Ureter (tissue), 1 donor: ENCODE data around the gene CDK4. TPM values are rescaled to one million over a fixed set of nuclear protein-coding genes. Genes with fewer than 3 reads are reported as not detected.
"Not testable (repeated sequence)": the region's sequence is repeated elsewhere in the genome, so short reads cannot be mapped to it uniquely, and the experiment has no call there.

Source experiments
- DNase-seq: peaks from one replicate; pipeline ENCODE4 v3.0.0-alpha.2; 2020; ENCODE audit warnings: low spot score
- total RNA-seq: library from RNA; stranded (reverse); gene quantifications from one replicate; pipeline ENCODE4 v1.2.4, GENCODE V29; 2023
- donor health status: DM: yes; HTN: yes; CAD: no.

The CDK4 gene
- total RNA-seq, 1 donor from 2014 or later = 86.5 TPM

DNA sequence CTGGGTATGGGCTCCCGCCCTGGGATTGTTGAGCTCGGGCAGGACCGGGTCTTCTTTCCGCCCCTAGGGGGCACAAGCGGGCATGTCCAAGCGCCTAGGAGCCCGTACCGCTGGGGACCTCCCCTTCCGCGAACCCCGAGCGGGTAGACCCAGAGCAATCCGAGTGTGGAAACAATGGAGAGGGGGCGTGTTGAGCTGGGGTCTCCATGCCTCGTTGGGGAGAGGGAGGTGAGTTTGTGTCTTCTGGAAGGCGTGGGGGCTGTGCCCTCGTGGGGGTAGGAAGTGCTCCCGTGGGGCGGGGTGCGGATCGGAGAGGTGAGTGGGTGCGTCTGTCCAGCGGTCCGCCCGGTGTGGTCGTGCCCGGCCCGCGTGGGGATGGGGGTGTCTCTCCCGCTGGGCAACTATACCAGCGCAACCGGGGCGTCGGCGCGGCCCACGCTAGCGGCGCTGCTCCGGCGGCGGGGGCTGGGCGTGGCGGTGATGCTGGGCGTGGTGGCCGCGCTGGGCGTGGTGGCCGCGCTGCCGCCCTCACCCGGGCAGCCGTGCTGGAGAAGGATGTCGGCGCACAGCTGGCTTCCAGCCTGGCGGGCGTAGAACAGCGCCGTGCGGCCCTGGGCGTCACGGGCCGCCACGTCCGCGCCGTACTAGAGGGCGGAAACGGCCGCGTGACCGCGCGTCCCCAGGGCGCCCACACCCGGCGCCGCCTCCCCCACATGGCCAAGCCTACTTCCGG is 25.8 kb downstream of the CDK4 start:
- DNase-seq = peak; percentile 81

DNA sequence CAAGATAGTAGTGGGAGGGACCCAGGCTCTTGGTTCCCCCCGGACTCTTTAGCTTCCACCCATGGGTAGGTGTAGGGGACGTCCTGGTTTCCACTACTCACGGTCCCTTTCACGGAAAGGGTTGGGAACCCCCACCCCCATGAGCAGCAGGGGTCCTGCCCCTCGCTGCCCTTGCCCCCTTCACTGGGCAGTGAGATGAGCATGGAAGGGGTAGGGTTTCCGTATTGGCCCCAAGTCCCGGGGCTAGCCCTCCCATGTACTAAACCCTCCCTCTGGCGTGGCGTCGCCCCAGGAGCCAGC is 26.3 kb downstream of the CDK4 start:
- no peak for DNase-seq

DNA sequence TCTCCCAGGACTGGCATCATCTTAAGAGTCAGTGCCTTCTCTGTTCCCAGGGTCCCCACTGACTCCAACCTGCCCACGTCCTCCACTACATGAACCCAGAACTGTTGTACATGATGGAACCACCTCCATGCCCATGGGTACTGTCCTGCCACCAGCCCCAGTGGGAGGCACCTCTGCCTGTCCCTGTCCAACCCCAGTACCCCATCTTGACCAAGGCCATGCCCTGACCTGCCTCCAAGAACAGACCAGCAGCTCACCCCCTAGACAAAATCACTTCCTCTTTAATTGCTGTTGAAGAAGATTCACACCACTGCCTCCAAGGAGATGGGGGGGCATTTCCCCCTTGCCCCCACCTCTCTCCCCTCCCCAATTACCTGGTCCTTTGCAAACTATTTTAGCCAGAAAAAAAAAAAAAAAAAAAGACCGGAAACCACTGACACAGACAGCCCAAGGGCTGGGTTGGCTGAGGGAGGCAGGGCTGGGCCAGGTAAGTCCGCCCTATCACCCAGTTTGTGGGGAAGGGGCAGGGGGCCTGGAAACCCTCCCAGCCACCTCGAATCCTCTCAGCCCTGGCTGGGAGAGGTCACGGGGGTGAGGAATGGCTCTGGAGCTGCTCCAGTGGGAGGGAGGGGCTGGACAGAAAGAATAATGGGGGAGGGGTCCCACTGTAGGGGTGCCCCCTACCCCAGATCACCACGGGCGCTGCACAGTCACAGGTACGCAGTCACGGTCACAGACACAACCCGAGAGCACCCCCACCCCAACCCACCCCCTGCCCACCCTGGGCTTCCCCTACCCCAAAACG is 27.0 kb downstream of the CDK4 start:
- no peak for DNase-seq

DNA sequence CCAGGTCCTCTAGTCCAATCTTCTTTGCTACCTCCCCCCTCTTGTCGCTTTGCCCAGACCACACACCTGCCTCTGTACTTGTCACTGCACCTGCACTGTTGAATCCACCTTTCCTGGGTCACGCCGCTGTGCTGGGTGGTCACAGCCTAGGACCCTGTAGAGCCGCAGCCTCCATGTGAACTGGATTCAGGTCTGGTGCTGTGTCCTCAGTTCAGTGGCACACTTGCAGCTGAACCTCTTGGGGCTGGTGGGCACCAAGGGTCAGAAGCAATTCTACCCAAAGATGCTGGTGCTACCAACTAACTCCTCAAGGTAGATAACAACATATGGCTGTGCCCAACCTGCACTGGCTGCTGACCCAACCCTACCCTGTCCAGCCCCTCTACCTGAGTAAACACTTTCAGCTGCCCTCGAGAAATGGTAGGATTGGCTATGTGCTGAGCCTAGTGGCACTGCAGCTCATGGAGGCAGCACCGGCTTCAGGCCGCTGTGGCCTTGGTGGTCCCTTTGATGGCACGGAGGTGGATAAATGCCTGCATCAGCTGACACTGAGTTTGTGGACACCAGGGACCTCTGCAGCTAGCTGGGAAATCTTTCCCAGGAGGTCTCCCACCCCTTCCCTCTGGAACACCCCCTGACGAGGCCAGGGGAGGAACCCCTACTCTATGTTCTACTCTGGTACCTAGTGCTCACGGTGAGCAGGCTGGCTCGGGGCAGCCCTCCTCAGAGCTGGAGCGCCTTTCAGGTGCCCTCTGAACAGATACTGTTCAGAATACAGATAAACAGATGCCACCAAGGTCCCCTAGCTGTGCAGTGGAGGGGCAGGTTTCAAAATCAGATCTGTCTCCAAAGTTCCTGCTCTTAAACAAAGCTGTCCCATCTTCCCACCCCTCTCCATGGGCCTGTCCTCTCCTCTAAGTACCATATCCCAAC is 27.8 kb downstream of the CDK4 start:
- no peak for DNase-seq

DNA sequence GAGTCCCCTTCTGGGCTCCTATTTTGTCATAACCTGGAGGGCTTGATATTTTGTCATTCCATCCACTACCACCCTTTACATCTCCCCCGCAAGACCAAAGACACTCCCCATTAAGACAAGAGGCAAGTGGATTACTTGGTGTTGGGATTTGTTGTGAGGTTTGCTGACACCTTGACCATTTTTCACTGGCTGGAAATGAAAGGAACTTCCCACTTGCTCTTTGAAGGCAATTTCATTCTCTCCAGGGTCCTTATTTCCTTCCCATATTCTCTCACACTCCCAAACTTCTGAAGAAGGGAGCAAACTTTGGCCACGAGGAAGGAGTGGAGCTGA is 28.5 kb downstream of the CDK4 start:
- no peak for DNase-seq

DNA sequence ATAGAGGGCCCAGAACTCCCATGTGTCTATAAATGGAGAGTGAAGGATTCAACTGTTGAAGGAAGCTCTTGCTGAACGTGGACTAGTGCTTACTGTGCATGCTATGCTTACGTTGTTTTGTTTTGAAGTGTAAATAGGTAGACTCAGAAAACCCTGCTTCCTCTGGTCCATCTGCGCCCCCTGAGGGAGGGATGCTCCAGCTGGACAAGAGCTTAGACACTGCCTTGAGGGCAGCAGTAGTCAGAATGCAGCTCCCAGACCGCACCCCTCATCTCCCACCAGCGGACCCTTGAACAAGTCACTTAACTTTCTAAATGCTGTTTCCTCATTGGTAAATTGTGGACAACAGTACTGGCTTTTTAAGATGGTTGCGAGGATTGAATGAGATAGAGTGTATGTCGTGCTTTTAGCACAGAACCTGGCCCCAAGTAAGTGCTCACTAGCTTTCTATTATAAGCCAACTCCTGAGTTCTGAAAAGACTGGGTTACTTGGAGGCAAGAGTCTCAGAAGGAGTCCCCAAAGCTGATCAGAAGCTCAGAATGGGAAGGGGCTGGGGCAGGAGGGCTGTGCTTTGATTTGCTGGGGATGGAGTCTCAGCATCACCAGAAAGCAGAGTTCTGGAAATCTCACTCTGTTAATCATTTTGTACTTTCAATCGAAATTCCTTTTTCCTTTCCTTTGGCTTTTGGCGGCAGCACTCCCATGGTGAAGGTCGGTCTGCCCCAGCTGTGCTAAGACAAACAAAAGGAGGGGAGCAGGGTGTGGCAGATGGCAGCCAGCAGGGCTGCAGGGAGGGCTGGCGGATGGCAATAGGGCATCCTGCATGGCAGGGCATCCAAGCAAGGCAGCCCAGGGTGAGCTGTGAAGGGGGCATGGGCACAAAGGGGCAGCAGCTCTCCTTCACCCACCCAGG is 29.1 kb downstream of the CDK4 start:
- DNase-seq = no peak

DNA sequence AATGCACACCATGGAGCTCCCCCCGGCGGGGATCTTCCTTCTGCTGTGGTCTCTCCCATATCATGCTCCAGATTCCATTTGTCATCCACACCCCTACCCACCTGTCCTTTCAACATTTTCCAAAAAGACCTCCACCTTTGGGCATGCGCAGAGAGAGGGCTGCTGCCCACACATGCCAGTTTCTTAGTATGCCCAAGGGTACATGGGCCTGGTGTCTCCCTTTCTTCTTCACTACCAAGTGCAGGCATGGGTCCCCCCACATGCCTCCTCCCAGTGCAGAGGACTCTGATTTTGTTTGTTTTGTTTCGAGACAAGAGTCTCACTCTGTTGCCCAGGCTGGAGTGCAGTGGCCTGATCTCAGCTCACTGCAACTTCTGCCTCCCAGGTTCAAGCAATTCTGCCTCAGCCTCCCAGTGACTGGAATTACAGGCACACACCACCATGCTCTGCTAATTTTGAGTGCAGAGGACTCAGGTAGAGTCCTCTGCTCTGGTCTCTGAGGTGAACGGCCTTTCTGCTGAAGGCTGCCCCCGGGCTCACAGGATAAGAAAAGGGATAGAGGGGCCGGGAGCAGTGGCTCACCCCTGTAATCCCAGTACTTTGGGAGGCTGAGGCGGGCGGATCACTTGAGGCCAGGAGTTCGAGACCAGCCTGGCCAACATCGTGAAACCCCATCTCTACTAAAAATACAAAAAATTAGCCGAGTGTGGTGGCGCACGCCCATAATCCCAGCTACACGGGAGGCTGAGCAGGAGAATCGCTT is 30.1 kb downstream of the CDK4 start:
- DNase-seq = not testable (repeated sequence)

DNA sequence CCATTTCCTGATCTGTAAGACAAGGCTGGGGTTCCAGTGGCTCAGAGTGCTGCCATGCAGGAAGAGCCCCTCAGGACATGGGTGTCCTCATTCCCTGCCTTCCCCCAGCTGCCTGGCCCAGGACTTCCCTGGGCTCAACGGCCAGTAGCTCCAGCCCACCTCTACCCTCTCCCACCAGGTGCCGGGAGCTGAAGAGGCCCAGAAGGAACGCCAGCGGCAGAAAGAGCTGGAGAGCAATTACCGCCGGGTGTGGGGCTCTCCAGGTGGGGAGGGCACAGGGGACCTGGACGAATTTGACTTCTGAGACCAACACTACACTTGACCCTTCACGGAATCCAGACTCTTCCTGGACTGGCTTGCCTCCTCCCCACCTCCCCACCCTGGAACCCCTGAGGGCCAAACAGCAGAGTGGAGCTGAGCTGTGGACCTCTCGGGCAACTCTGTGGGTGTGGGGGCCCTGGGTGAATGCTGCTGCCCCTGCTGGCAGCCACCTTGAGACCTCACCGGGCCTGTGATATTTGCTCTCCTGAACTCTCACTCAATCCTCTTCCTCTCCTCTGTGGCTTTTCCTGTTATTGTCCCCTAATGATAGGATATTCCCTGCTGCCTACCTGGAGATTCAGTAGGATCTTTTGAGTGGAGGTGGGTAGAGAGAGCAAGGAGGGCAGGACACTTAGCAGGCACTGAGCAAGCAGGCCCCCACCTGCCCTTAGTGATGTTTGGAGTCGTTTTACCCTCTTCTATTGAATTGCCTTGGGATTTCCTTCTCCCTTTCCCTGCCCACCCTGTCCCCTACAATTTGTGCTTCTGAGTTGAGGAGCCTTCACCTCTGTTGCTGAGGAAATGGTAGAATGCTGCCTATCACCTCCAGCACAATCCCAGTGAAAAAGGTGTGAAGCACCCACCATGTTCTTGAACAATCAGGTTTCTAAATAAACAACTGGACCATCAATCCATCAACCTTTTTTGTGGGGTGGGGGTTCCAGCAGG is 31.2 kb downstream of the CDK4 start:
- DNase-seq = no peak

DNA sequence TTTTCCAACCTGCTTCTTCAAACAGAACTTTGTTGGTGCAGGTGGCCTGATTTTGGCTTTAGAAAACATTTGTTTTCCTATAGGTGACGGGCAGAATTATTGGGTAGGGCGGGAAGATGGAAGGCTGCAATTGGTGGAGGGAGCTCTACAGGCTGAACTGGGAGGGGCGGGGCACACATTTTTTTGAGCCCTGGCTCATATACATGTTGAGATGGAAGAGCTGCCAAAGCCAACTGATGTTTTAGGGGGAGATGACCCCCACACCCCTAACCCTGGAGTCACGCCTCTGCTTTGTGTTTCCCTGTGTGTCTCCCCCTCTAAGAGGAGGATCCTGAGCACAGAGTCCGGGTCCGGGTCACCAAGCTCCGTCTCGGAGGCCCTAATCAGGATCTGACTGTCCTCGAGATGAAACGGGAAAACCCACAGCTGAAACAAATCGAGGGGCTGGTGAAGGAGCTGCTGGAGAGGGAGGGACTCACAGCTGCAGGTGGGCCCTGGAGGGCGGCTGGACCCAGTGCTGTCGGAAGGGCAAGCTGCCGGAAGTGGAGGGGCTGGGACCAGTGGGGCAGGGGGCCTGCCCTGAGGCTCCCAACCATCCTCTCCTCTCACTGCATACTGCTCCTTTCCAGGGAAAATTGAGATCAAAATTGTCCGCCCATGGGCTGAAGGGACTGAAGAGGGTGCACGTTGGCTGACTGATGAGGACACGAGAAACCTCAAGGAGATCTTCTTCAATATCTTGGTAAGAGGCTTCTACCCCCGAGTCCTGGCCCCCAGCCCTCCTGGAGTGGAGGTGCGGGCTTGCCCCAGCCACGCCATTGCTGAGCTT is 32.1 kb downstream of the CDK4 start:
- DNase-seq = no peak

DNA sequence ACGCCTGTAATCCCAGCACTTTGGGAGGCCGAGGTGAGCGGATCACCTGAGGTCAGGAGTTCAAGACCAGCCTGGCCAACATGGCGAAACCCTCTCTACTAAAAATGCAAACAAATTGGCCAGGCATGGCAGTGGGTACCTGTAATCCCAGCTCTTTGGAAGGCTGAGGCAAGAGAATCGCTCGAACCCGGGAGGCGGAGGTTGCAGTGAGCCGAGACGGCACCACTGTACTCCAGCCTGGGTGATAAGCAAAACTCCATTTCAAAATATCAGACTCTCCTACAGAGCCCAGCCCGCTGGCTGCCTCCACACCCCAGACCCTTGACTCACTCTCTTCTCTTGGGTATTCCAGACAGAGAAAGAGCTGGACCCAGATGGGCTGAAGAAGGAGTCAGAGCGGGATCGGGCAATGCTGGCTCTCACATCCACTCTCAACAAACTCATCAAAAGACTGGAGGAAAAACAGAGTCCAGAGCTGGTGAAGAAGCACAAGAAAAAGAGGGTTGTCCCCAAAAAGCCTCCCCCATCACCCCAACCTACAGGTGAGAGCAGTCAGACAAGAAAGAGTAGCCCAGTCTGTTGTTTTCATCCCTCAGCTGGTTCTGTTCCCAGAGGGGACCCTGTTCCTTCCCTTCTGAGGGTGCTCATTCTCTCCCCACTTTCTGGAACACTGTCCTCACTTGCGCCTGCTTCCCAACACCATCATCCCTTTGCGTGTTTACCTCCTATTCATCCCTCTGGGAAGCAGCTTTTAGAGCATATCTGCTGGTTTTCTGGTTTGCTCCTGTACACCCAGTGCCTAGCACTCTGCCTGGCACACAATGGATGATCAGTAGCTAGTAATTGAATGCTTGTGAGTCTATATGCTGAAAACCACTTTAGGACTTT is 33.2 kb downstream of the CDK4 start:
- DNase-seq = no peak

DNA sequence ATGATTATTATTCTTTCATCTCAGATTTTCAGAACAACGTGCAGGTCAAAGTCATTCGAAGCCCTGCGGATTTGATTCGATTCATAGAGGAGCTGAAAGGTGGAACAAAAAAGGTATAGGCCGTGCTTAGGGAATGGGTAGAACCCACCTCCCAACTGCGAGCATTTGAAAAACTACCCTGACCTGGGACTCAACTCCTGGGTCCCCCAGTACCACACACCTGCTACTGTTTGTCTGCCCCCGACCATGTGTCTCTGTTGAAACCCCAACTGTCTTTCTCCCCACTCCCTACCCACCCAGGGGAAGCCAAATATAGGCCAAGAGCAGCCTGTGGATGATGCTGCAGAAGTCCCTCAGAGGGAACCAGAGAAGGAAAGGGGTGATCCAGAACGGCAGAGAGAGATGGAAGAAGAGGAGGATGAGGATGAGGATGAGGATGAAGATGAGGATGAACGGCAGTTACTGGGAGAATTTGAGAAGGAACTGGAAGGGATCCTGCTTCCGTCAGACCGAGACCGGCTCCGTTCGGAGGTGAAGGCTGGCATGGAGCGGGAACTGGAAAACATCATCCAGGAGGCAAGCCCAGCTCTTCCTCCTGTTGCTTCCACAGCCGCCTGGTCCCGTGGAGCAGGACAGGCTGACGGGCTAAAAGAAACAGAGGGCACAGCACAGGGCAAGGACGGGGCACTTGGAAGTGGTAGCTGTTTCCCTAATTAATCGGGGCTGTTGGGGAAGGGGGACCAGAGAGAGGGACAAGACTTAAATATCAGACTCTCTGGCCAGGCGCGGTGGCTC is 34.1 kb downstream of the CDK4 start:
- no peak for DNase-seq

DNA sequence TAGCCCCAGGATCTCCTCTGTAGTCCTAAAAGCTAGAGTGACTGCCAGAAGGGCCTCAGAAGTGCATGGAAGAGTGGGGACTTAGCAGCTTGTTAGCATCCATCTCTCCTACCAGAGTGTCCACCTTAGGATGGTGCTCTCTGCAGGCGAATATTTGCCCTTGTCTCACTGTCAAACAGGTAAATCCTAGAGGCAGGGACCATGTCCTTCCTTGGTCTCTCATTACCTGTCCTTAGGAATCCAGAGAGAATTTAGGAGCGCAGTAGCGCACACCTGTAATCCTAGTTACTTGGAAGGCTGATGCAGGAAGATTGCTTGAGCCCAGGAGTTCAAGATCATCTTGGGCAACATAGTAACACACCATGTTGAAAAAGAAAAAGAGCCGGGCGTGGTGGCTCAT is 35.0 kb downstream of the CDK4 start:
- no peak for DNase-seq

DNA sequence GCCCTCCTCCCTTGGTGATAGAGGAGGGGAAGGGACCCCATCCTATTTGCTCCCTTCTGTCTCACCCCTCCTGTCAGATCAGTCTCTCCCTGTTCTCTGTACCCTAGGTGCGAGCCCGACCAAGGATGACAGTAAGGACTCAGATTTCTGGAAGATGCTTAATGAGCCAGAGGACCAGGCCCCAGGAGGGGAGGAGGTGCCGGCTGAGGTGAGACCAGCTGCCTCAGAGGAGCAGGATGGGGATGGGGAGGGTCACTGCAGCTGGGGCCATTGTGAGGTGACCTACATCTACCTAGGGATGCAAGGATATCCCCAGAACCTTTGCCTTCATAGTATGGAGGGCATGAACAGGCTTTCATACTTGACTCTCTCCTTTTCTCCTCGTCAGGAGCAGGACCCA is 35.8 kb downstream of the CDK4 start:
- no peak for DNase-seq

DNA sequence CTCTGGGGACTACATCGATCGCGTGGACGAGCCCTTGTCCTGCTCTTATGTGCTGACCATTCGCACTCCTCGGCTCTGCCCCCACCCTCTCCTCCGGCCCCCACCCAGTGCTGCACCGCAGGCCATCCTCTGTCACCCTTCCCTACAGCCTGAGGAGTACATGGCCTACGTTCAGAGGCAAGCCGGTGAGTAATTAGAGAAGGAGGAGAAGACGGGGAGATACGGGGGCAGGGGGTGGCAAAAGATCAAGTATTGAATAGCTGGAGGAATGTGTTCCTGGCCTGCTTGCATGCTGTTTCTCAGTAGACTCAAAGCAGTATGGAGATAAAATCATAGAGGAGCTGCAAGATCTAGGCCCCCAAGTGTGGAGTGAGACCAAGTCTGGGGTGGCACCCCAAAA is 36.3 kb downstream of the CDK4 start:
- no peak for DNase-seq

DNA sequence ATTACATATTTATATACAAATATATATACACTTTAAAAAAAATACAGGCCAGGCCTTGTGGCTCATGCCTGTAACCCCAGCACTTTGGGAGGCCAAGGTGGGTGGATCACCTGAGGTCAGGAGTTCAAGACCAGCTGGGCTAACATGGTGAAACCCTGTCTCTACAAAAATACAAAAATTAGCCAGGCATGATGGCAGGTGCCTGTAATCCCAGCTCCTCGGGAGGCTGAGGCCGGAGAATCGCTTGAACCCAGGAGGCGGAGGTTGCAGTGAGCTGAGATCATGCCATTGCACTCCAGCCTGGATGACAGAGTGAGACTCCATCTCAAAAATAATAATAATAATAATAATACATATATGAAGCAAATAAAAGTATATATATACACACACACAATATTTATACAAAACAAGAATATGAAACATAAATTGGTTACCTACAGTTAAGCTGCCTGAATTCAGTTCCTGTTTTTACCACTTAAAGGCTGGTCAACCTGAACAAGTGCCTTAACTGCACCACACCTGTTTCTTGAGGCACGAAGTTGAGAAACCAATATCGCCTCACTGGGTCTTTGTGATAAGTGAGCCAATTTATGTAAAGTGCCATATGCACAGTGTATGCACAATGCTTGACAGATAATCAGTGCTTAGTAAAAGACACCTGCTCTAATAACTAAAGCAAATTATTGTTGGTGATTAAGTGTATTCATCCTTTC is 36.9 kb downstream of the CDK4 start:
- DNase-seq = not testable (repeated sequence)

DNA sequence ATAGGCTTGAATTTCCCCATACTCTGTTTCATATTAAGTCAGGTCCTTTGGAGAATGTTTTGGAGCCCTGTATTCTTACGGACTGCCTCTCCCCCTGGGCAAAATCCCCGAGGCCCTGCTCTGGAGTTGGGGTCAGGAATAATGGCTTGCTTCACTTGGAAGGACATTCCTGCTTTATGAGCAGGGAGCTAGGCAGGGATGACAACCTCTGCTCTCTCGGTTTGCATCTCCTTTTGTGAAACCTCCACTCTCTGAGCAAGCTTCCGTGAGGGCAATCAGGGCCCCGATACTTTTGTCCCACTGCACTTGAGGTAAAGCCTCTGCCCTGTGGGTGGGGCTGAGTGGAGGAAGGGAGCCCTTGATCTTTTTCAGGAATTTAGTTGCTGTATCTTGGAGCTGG is 38.9 kb downstream of the CDK4 start:
- no peak for DNase-seq
